Right cardiac atrium (tissue), 5 donors: ENCODE results near the gene FLYWCH2. TPM values are rescaled to one million over a fixed set of nuclear protein-coding genes. Genes with fewer than 3 reads are reported as not detected.
A peak's percentile ranks its signal among the peaks of the same experiment; 100 is the strongest.

Experiments
- ATAC-seq, 2 donors: fragments of 200-7000 bp; cut with Tn5 transposase; one replicate each; pipeline versions ENCODE4 v1.8.0 to v1.9.1; 2020; ENCODE audit warnings: moderate library complexity in 2 of 2, mild to moderate bottlenecking in 1 of 2
- DNase-seq, 3 donors: peaks; one replicate each; pipeline ENCODE4 v3.0.0-alpha.2; 2020
- H3K27ac ChIP-seq: one replicate; pipeline ENCODE4 v1.5.1; 2013; ENCODE audit warnings: mild to moderate bottlenecking, low read length, control low read depth, moderate library complexity
- H3K27me3 ChIP-seq: one replicate; pipeline ENCODE4 v1.6.1; 2013; ENCODE audit not compliant: control insufficient read depth, insufficient read depth
- H3K4me1 ChIP-seq: one replicate; pipeline ENCODE4 v1.6.1; 2013; ENCODE audit warnings: low read length; ENCODE audit not compliant: control insufficient read depth, insufficient read depth
- H3K4me3 ChIP-seq: one replicate; pipeline ENCODE4 v1.5.1; 2013; ENCODE audit warnings: low read length, control low read depth
- H3K9me3 ChIP-seq: one replicate; pipeline ENCODE4 v1.6.1; 2013; ENCODE audit warnings: low read length; ENCODE audit not compliant: control insufficient read depth
- WGBS: extraction: QIAGEN DNeasy Blood & Tissue Kit; methylation state at CpG from one replicate; pipeline ENCODE4 v1.1.7; 2013; 5-methylcytosine and 5-hydroxymethylcytosine counted together
- intact Hi-C, 4 donors: fragments of 100-400 bp; cut with DNase I; formaldehyde crosslinking; loops; one replicate each; pipeline versions ENCODE4 v1.11.0 to v1.14.0; 2022 to 2023
- polyA plus RNA-seq: library from polyadenylated mRNA; stranded (reverse); fragments of 200-250 nt; gene quantifications from one replicate; pipeline ENCODE4 v1.2.3, GENCODE V29; 2013
- total RNA-seq, 4 donors: library from RNA; stranded (reverse); fragmentation: NEBNext Ultra II Directional; extraction: Animal tissue kit (Norgen Biotek cat#: 25700); gene quantifications; one replicate each; pipeline ENCODE4 v1.2.1, GENCODE V29; 2021
- donor health status: healthy with polysubstance abuse.
- donor health status: DM: no; HTN: yes; CAD: no.
- donor health status: DM: no; HTN: no; CAD: no.
- donor health status: DM: no; HTN: yes; CAD: no; lungs with severe emphysema.
- donor health status: DM: yes; HTN: yes; CAD: no.

Gene FLYWCH2
- total and polyA plus RNA-seq, 5 donors = 26.6 to 44.3 (median 31.4) TPM

DNA sequence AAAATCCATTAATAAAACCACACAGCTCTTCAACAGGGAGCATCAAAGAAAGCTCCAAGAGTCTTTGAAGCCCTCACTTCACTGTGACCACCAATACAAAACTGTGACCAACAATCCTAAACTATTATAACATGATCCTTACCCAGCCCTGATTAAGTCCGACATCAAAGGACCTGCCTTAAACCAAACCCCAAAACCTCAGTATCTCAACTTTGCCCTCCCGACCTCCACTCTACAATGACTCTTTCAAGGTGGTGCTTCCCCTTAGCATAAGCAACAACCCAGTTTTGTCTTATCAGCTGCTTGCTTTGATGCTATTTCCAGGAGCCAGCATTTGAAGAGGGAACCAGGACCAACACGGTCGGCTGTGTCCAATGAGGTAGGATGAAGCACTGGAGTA lies 16.6 kb upstream of the FLYWCH2 start:
- Histone ChIP-seq H3K9me3 (no peaks in the 10 kb centered on the region), H3K4me1 (no peaks in the 10 kb centered on the region), H3K4me3 (no peak overlapping the region), H3K27ac (no peak overlapping the region), H3K27me3 (no peaks in the 10 kb centered on the region)
- ATAC-seq = no peak
- intact Hi-C loops = loop anchor here in 2 of 4 donors (5.0 kb wide), 2 partner anchors 46 to 51 kb away; partner anchors contain the start of gene FLYWCH1 (in 1 of the 2)
- 52% methylated on average over 4 of the region's 4 CpGs for WGBS
- DNase-seq = no peak

DNA sequence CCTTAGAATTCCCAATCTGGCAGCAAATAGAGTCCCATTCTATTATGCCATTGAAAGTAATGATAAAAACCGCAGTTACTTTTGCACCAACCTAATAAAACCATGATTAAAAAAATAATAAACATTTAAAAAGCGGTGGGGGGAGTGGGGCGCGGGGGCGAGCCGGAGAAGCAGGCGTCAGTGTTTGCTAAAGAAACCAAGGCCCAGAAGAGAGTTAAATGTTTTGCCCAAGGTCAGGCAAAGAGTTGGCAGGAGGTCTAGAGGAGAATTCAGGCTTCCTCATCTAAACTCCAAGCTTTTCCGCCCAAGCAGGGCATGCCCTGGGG lies 15.4 kb upstream of the FLYWCH2 start:
- DNase-seq (no peak), ATAC-seq (no peak)
- Histone ChIP-seq H3K9me3 (no peaks in the 10 kb centered on the region), H3K4me1 (no peaks in the 10 kb centered on the region), H3K27me3 (no peaks in the 10 kb centered on the region), H3K27ac (peak overlapping the region; percentile 97), H3K4me3 (peak overlapping the region; percentile 76)
- intact Hi-C loops = loop anchor here in 2 of 4 donors (5.0 kb wide), 2 partner anchors 45 to 50 kb away; partner anchors contain the start of gene FLYWCH1 (in 1 of the 2)
- WGBS = 44% methylated on average over 8 of the region's 8 CpGs

DNA sequence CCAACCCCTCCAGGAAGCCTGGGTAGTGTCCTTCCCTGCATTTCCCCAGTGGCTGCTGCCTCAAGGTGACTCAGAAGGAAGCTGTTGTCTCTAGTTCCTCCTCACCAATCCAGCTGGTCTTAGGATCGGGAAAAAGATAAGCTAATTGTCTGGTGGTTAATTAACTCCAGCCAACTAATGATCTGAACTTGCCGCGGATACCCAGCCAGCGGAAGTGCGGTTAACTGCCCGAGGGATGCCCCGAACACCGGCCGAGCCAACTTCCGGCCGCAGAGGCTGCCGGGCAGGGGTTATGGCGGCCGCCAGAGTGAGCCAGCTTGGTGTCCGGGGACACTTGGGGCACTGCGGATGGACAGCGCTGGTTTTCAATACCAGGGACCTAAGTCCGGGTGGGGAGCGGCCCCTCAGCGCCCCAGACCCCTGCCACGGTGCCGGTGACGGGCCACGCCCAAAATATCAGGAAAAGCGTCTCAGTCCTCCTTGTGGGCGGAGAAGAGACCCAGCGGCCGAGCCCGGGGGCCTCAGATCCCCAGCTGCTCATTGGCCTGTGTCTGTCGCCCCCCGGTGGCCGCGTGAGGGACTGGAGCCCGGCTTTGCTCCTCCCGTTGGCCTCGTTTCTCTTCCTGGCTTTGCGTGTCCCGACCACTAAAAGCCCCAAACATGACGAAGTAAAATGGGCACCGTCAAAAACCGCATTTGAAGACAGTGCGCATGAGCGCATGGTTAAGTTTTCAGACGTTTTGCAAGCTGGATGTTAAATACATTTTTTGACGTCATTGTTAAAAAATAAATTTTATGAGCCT lies 14.8 kb upstream of the FLYWCH2 start:
- no peaks in the 10 kb centered on the region for H3K27me3 ChIP-seq
- peak overlapping the region; percentile 97 for H3K27ac ChIP-seq
- intact Hi-C loops = loop anchor here in 2 of 4 donors (5.0 kb wide), 2 partner anchors 44 to 49 kb away; partner anchors contain the start of gene FLYWCH1 (in 1 of the 2)
- under 1% methylated on average over 45 of the region's 45 CpGs for WGBS
- DNase-seq (peak; percentile 94 to 99 (median 98)), ATAC-seq (peak; percentile 98)
- no peaks in the 10 kb centered on the region for H3K9me3 ChIP-seq
- peak overlapping the region; percentile 76 for H3K4me3 ChIP-seq
- H3K4me1 ChIP-seq = no peaks in the 10 kb centered on the region

DNA sequence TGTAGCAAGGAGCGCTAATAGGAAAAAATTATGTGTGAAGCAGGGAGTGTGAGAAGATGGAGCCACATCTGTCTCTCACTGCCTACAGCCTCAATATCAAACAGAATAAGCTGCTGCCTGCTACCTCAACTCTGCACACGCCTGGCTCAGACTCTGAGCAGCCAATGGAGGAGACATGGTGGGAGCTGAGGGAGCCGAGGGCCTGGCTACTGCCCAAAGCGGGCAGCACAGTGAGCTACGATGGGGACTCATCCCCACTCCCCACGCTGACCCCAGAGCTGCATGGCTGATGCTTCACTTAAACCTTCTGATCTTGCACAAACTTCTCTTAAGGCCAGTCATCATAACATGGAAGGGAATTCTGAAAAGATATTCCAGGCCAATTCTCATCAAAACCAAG lies 11.1 kb upstream of the FLYWCH2 start:
- 75% methylated on average over 6 of the region's 6 CpGs for WGBS
- Histone ChIP-seq H3K4me3 (no peak overlapping the region), H3K4me1 (no peaks in the 10 kb centered on the region), H3K9me3 (no peaks in the 10 kb centered on the region), H3K27me3 (no peaks in the 10 kb centered on the region), H3K27ac (no peak overlapping the region)
- intact Hi-C loops = loop anchor here in 1 of 4 donors (5.0 kb wide), 1 partner anchor 40 kb away; the partner anchor contains the start of gene FLYWCH1
- DNase-seq = peak in 1 of 3 donors; percentile 37
- ATAC-seq = no peak

DNA sequence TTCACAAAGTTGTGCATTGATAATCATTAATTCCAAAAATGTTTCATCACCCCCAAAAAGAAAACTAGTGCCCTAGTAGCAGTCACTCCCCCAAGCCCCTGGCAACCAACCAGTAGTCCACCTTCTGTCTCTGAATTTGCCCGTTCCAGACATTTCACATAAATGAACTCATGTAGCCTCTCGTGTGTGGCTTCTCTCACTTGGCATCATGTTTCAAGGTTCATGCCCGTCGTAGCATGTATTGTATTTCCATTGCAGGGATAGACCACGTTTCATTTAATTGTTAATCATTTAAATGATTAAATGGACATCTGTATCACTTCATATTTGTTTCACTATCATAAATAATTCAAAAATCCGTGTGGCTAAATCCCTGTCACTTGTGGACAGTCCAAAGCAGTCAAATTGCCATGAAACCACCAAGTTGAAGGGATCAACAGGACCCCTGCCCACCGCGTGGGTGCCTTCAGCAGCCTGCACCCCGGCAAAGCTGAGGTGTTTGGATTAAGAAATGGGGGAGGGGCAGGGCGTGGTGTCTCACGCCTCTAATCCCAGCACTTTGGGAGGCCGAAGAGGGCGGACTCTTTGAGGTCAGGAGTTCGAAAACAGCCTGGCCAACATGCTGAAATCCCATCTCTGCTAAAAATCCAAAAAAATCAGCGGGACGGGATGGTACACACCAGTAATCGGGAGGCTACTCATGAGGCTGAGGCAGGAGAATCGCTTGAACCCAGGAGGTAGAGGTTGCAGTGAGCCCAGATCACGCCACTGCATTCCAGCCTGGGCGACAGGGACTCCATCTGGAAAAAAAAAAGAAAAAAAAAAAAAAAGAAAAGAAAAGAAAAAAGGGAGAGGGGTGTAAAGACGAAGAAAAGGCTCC lies 8.7 kb upstream of the FLYWCH2 start:
- intact Hi-C loops = loop anchor here in 1 of 4 donors (5.0 kb wide), 1 partner anchor 38 kb away; the partner anchor contains the start of gene FLYWCH1
- H3K27me3 ChIP-seq = no peaks in the 10 kb centered on the region
- ATAC-seq = peak; percentile 8 to 10
- no peaks in the 10 kb centered on the region for H3K4me1 ChIP-seq
- H3K4me3 ChIP-seq = no peak overlapping the region
- 58% methylated on average over 21 of the region's 21 CpGs for WGBS
- no peak overlapping the region for H3K27ac ChIP-seq
- H3K9me3 ChIP-seq = no peaks in the 10 kb centered on the region
- DNase-seq = peak in 1 of 3 donors; percentile 47

DNA sequence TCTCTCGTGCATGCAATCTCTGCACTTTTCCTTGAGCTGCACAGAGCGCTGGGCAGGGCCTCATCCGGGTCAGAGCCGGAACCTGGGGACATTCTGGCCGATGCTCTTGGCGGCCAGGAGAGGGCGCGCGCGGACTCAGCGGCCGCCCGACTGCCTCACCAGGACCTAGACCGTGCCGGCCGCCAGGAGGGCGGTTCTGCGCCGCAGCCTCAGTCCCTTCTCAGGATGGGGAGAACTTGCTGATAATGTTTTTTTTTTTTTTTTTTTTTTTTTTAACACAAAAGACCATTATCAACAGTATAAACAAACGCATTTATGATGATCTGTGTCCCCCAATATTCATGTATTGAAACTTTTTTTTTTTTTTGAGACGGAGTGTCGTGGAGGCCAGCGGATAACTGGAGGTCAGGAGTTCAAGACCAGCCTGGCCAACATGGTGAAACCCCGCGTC lies 8.1 kb upstream of the FLYWCH2 start:
- Histone ChIP-seq H3K4me1 (no peaks in the 10 kb centered on the region), H3K9me3 (no peaks in the 10 kb centered on the region), H3K27ac (no peak overlapping the region), H3K4me3 (no peak overlapping the region), H3K27me3 (no peaks in the 10 kb centered on the region)
- ATAC-seq = peak; percentile 98
- whole genome bisulfite sequencing = 10% methylated on average over 25 of the region's 25 CpGs
- peak; percentile 86 to 94 (median 93) for DNase-seq
- intact Hi-C loops = loop anchor here in 1 of 4 donors (5.0 kb wide), 1 partner anchor 37 kb away; the partner anchor contains the start of gene FLYWCH1

DNA sequence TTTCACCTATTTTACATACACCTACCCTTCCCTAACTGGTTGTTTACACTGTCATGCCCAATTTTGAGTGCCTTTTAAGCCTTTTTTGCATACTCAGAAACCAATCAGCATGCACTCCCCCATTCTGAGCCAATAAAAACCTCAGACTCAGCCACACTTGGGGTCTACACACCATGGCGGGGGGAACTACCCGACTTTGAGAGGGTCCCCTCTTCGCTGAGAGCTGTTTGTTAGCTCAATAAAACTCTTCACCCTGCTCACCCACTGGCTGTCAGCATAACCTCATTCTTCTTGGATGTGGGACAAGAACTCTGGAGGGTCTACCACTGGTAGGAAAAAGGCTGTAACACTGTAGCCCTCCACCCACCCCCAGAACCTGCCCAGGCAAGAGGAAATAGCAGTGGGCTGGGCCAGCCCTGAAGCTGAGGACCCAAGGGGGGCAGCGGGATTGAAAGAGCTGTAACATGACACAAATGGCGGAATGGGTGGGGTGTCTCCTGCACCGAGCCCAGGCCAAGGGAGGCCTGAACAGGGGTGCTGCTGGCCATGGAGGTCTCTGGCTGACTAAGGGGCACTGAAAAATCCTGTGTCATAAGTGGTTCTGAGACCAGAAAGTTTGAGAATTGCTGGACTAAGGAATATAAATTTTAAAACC lies 3.0 kb upstream of the FLYWCH2 start:
- peak in 1 of 3 donors; percentile 20 for DNase-seq
- WGBS = 89% methylated on average over 6 of the region's 6 CpGs
- no peaks in the 10 kb centered on the region for H3K27me3 ChIP-seq
- no peak overlapping the region for H3K4me3 ChIP-seq
- H3K4me1 ChIP-seq = peaks cover 2% of the 10 kb centered on the region
- no peak for ATAC-seq
- H3K27ac ChIP-seq = no peak overlapping the region
- H3K9me3 ChIP-seq = no peaks in the 10 kb centered on the region
- intact Hi-C loops = no loop called here

DNA sequence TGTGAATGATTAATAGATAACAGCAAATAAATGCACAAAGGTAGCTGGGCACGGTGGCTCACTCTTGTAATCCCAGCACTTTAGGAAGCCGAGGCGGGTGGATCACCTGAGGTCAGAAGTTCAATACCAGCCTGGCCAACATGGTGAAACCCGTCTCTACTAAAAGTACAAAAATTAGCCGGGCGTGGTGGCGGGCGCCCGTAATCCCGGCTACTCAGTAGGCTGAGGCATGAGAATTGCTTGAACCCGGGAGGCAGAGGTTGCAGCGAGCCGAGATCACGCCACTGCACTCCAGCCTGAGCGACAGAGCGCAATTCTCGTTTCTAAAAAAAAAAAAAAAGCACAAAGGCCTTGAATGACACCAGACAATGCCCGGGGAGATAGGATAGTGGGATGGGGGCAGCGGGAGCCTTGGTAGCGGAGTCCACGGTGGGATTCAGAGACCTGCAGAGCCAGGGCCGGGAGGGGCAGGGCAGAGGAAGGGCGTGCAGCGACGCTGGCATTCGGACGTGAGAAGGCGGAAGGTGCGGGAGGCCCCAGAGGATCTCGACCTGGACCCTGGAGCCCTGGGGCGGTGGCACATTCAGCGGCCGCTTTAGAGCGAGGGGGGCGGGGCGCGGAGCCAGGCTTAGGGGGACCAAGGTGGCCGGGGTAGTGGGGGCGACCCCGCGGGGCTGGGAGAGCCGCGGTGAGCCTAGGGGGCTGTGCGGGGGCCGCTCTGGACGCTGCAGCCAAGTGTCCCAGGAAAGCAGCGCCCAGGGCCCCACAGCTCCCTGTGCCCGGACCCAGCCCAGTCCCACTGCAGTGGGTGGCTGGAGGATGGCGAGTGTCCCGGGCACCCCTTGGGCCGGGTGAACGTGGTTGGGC lies 999 bp upstream of the FLYWCH2 start:
- intact Hi-C loops = loop anchor here in 1 of 4 donors (2.0 kb wide), 1 partner anchor 23 kb away; no protein-coding TSS in a partner anchor
- H3K4me1 ChIP-seq = peaks cover 2% of the 10 kb centered on the region
- H3K27me3 ChIP-seq = no peaks in the 10 kb centered on the region
- 7% methylated on average over 52 of the region's 52 CpGs for WGBS
- DNase-seq (peak in 2 of 3 donors; percentile 52 to 82), ATAC-seq (peak; percentile 25 to 32)
- H3K9me3 ChIP-seq = no peaks in the 10 kb centered on the region
- H3K4me3 ChIP-seq = peak overlapping the region; percentile 62
- H3K27ac ChIP-seq = peak overlapping the region; percentile 82

DNA sequence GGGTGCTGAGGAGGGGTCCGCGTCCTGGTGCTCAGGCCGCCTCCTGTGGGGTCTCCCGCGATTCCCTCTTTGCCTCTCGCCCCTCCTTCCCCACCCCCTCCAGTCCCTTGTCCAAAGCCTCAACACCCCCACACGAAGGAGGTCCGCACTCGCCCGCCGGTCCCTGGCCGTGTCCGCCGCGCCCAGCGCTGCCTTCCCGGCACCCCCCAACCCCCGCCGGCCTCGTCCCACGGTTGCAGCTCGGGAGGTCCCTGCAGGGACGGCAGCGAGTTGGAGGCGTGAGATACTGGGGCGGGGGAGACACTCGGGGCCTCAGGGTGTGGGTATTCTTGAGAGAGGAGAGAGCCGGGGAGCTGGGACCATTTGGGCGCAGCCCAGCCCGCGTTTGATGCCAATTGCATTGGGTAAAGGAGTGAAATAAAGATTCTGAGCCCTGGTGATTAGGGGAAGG lies 468 bp downstream of the FLYWCH2 start:
- DNase-seq (peak in 1 of 3 donors; percentile 81), ATAC-seq (peak; percentile 6 to 35)
- Histone ChIP-seq H3K9me3 (no peaks in the 10 kb centered on the region), H3K4me1 (peaks cover 2% of the 10 kb centered on the region), H3K4me3 (peak overlapping the region; percentile 62), H3K27me3 (no peaks in the 10 kb centered on the region), H3K27ac (peak overlapping the region; percentile 87)
- intact Hi-C loops = loop anchor here in 1 of 4 donors (2.0 kb wide), 1 partner anchor 21 kb away; no protein-coding TSS in a partner anchor
- under 1% methylated on average over 31 of the region's 31 CpGs for WGBS
